DMS53 treated with DMSO at 0.1 percent for 48 hours (cell line): ENCODE results near the gene SCAMP1.
"Not testable (repeated sequence)": the region's sequence is repeated elsewhere in the genome, so short reads cannot be mapped to it uniquely, and the experiment has no call there.

Experiments used
- DNase-seq: peaks from one replicate; lab custom pipeline; 2025; ENCODE audit not compliant: unreplicated experiment; lab: John Stamatoyannopoulos, UW

Gene SCAMP1

GRCh38 chr5:78360924-78361630, 660 bp downstream of the SCAMP1 start:
- DNase-seq, result peak; percentile 61

- DNase-seq, result no peak
These were observed 1.2 kb downstream of the SCAMP1 start for GRCh38 chr5:78361631-78361993.

- DNase-seq, result no peak
These were observed 1.8 kb downstream of the SCAMP1 start for GRCh38 chr5:78362220-78362619.

- DNase-seq, result no peak
These were observed 3.6 kb downstream of the SCAMP1 start for GRCh38 chr5:78364005-78364404.

DNA sequence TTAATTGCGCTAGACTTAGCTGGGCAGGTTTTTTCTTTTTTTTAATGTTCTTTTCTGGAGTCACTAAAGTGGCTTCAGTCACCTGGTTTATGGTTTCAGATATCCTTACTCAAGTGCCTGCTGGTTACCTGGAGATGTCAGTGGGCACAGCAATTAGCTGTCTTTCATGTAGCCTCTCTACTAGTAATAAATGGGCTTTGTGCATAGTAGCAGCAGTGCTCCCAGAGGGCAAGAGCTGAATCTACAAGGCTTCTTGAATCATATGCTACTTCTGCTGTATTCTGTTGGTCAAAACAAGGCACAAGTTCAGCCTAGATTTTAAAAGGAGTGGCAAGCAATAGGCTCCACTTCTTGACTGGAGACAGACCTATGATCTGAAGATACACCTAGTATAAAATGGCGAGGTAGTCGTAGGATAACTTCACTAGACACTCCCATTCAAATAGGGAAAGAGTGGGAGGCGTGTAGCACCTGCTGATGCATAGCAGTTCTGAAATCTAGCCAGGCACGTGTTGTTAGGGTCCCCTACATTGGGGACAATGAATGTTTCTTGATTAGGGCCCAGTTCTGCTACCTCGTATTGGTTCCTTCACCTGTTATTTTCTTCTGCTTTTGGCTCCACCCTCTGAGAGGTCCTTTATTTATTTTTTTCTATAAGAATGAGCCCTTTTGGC, 7.0 kb downstream of the SCAMP1 start:
- peak; percentile 6 for DNase-seq

DNA sequence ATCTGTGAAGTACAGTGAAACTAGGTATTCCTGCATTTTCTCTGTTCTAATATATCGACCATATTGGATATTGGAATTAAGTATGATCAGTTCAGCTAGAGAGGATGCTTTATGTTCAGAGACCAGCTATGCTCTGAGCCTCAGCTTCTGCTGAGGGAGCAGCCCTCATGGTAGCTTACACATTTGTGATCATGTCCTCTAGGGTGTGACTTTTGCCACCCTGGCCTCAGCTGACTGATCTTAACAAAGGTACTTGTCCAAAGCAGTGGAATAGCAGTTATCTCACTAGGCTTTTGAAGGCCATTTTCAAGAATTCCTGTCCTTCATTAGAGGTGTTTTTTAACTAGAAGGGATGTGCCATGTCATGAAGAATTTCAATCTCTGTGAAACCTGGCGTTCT, 9.3 kb downstream of the SCAMP1 start:
- no peak for DNase-seq

DNA sequence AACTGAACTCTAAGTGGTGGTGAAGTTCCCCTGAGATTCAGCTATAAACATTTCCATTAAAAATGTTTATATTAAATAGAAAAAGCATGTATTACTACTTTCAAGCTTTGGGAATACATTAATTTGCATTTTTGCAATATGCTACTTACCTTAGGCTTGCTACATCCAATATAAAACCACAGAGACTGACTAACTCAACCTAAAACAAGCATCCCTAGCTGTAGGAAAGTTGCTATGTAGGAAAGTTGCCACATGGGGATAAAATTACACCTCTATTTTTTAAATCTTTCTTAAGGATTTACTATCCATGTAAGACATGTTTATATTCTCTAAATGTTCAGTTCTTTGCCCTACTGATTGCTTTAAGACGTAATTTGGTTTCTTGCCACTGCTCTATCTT, 12.8 kb downstream of the SCAMP1 start:
- no peak for DNase-seq

- DNase-seq, result no peak
These were observed 15.9 kb downstream of the SCAMP1 start for GRCh38 chr5:78376315-78376714.

DNA sequence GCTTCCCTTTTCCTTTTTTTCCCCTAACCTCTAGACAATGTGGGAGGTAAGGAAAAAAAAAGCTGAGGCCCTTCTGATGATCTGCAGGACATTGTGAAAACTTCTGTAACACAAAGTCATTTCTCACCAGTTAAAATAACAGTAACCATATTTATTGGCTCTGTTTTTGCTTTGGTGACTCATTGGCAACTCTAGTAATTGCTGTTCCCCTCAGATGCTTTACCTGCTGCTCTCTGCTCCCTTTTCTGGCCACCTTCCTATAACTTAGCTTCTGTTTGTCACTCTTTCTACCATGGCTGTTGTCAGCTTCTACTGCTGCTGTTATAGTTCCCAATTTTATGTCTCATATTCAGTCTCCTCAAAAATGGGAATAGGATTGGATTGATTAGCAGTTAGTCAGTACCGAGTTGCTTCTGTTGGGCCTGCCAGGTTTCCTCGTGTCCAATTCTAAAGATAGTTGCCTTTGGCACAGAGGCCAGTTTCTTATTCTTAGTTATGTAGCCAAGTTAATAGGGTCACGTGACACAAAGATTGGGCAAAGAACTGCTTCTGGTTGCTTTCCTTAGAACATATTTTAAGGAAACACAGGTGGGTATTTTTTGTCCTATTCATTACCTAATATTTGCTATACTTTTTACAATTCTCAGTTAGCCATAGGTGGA, 16.8 kb downstream of the SCAMP1 start:
- no peak for DNase-seq

DNA sequence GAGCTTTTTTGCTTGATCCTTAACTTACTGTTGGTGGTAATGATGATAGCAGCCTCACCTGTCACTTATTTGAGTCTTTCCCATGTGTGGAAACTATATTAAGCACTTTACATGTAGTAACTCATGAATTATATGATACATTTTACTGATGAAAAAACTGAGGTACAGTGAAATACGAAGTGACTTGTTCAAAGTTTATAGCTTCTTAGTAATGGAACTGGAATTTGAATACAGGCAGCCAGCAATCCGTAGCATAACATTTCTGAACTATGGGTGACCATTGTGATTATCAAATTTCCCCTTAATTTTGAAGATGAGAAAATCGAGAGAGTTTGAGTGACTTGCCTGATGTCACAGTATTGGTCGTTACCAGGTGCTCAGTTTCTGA, 17.3 kb downstream of the SCAMP1 start:
- no peak for DNase-seq

DNA sequence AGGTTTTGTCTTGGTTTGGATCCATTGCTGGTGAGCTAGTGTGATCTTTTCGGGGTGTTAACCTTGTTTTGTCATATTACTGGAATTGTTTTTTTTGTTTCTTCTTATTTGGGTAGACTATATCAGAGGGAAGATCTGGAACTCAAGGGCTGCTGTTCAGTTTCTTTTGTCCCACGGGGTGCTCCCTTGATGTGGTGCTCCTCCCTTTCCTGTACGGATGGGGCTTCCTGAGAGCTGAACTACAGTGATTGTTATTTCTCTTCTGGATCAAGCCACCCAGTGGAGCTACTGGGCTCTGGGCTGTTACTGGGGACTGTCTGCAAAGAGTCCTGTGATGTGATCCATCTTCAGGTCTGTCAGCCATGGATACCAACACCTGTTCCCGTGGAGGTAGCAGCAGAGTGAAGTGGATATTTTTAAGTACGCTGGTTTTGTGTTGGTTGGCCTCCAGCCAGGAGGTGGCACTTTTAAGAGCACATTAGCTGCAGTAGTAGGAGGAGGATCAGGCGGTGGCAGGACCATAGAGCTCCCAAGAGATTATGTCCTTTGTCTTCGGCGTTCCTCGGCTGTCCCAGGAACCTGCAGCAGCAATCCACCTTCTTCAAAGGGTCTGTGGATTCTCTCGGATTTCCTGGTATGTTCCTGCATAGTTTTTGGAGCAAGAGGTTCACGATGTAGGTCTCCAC, 27.2 kb downstream of the SCAMP1 start:
- DNase-seq, result peak; percentile 23

GRCh38 chr5:78391357-78391756, 30.9 kb downstream of the SCAMP1 start:
- not testable (repeated sequence) for DNase-seq

DNA sequence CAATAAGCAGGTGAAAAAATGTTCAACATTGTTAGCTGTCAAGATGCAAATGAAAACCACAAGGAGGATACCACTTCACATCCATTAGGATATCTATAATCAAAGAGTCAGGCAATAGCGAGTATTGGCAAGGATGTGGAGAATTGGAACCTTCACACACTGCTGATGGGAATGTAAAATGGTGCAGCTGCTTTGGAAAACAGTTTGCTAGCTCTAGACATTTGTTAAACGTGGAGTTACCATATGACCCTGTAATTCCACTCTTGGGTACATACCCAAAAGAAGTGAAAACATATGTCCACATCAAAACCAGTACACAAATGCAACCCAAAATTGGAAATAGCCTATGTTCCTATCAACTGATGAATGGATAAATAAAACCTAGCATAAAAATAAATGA, 37.4 kb downstream of the SCAMP1 start:
- no peak for DNase-seq

DNA sequence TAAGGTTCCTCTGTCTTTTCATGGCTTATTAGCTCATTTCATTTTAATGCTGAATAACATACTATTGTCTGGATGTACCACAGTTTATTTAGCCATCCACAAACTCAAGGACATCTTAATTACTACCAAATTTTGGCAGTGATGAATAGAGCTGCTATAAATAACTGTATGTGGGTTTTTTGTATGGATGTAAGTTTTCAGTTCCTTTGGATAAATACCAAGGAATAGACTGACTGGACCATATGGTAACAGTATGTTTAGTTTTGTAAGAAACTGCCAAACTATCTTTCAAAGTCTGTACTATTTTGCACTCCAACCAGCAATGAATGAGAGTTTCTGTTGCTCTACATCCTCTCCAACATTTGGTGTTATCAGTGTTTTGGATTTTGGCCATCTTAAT, 38.7 kb downstream of the SCAMP1 start:
- DNase-seq, result no peak

DNA sequence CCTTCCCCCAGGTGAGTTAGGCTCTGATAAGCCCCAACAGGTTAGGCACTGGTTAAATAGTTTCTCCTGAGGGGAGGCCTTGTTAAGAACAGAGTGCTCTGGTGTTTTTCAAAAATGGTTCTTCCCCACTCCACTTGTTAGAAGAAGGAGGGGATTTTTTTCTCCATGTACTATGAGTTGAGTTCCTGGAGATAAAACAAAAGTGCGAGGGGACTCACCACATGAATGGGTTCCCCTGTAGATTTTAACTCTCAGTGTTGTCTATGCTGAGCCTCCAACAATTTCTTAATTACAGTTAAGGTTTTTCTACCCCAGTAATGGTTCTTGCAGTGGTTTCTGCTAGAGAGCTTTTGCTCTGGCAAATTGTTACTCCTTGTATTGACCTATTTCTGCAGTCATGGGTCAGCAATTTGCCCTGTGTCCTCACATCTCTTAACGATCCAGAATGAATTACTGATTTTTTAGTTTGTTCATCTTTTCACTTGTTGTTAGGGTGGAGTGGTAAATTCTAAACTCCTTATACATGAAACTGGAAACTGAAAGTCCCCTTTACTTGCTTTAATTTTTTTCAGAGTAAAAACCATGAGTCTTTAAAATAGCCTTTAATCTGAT, 44.4 kb downstream of the SCAMP1 start:
- no peak for DNase-seq

DNA sequence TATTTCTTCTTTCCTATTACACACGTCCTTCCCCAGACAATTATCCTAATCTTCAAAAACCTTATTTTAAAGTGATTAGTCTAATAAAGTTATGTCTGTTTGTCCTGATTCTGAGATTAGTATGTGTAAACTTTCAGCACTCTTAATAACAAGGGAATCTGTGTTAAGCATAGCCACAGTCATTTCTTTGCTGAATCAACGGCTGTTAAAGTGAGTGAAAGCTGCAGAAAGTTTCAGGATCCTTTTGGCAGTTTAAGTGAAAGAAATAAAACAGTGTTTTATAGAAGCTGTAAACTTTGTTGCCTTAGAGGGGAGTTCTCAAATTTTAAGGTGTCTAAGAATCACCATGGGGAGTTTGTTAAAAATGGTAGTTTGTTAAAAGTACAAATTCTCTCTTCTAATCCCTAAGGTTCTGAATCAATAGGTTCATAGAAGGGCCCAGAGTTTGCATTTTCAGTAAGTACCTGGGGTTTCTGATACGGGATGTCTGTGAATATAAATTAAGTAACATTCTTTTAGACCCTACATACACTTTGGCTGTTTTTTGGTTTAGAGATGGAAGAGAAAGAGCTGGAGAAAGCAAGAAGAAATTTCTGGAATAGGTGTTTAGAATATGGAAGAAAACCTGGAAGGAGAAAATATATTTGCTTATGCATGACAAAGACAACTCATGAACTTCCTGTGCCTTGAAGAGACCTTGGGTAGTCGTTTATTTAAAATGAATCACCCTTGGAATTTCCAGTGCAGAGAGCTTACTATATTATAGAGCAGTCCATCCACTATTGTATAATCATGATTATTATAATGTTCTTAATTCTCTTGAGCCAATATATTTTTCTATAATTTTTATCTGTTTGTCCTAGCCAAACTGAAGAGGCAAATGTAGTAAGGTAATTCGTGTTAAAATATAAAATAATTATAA, 45.7 kb downstream of the SCAMP1 start:
- no peak for DNase-seq

DNA sequence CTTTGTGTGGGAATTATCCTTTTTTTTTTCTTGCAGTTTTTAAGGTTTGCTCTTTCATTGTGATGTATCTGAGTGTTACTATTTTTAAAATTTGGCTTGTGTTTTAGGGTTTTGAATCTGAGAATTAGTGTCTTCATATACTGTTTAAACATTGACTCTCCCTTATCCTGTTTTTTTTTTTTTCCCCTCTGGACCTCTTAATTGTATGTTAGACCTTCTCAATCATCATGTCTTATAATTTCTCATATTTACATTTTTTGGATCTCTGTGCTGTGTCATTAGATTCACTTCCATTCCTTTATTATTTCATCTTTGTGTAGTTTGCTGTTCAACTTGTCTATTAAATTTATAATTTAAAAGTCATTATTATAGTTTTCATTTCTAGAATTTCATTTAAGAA, 47.0 kb downstream of the SCAMP1 start:
- no peak for DNase-seq

GRCh38 chr5:78411586-78411985, 51.2 kb downstream of the SCAMP1 start:
- no peak for DNase-seq

GRCh38 chr5:78416677-78417425, 56.4 kb downstream of the SCAMP1 start:
- no peak for DNase-seq

GRCh38 chr5:78419396-78419795, 59.0 kb downstream of the SCAMP1 start:
- DNase-seq, result no peak
